SHP77 (cell line): ENCODE results near the gene GSTM3.
"Not testable (repeated sequence)": the region's sequence is repeated elsewhere in the genome, so short reads cannot be mapped to it uniquely, and the experiment has no call there.

Experiments used
- DNase-seq, 2 experiments: peaks; one replicate each; lab custom pipeline; 2025; lab: John Stamatoyannopoulos, UW

GSTM3 gene

GRCh38 chr1:109697861-109698260 is 43.0 kb downstream of the GSTM3 start:
- not testable (repeated sequence) for DNase-seq

GRCh38 chr1:109697066-109697465 is 43.8 kb downstream of the GSTM3 start:
- DNase-seq = no peak

- DNase-seq = not testable (repeated sequence)
Measured at GRCh38 chr1:109695138-109695537, 45.7 kb downstream of the GSTM3 start.

DNA sequence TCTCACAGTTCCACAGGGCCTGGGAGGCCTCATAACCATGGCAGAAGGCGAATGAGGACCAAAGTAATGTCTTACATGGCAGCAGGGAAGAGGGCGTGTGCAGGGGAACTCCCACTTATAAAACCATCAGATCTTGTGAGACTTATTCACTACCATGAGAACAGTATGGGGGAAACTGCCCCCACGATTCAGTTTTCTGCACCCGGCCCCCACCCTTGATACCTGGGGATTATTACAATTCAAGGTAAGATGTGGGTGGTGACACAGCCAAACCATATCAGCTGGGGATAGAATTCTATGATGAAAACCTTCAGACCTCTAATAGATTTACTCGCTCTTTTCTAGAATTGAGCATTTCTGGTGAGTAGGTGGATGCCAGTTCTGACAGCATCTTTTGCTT is 46.4 kb downstream of the GSTM3 start:
- not testable (repeated sequence) for DNase-seq

DNA sequence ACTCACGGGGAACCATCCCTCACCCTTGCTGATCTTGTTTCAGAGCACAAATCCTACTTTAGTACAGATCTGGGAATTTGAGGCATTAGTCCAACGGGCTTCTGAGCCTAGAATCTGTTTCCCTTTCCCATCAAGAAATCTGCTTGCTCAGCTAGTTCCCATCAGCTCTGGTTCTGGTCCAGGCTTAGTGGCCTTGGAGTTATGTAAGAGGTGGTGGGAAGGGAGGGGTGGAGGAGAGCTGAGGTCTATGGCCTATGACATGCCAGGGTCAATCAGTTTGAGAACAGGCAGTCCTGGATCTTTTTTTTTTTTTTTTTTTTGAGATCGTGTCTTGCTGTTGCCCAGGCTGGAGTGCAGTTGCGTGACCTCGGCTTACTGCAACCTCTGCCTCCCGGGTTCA is 49.1 kb downstream of the GSTM3 start:
- DNase-seq = no peak

- no peak for DNase-seq
Measured at GRCh38 chr1:109689844-109690405, 50.9 kb downstream of the GSTM3 start.

DNA sequence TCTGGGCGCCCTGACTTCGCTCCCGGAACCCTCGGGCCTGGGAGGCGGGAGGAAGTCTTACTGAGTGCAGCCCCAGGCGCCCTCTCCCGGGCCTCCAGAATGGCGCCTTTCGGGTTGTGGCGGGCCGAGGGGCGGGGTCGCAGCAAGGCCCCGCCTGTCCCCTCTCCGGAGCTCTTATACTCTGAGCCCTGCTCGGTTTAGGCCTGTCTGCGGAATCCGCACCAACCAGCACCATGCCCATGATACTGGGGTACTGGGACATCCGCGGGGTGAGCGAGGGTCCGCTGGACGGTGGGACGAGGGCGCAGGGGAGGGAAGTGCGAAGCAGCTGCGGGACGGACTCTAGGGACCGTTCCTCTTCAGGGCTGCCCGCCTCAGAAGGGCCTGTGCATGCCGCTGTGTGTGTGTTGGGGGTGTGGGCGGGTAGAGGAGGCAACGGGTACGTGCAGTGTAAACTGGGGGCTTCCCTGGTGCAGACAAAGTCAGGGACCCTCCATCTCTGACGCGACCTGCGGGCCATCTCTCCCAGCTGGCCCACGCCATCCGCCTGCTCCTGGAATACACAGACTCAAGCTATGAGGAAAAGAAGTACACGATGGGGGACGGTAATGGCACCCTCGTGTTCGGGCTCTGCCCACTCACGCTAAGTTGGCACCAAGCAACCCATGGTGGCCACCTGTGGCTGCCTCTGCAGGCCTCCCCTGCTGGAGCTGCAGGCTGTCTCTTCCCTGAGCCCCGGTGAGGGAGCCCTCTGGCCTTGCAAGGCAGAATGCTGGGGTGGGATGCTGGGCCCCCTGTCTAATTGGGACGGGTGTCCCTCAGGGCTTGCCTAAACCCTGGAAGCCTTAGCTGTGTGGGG is 53.0 kb downstream of the GSTM3 start, which contains the start of gene GSTM1:
TSS of gene GSTM1 (plus strand) at position 177 of the 859 bp plus-strand sequence. CDS start at position 234, 57 bp downstream.
- DNase-seq = no peak

GRCh38 chr1:109687109-109687508 is 53.7 kb downstream of the GSTM3 start:
- not testable (repeated sequence) for DNase-seq

- DNase-seq = not testable (repeated sequence)
Measured at GRCh38 chr1:109685890-109686289, 54.9 kb downstream of the GSTM3 start.

DNA sequence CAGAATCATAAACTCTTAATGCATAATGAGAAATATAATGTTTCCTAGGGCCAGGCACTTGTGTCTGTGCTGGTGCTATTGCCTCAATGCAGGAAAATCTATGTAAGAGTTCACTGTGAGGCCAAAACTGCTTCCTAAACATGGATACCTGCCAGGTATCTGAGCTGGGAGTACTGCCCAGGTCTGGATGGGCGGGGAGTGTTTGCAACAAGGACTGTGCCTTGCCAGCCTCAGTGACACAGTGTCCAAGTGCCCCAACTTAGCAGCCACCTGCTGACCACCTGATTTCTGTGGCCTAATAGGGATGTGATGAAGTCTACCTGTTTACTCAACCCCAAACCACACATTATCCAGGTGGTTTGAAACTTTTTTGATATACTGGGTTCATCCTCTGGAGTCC is 55.4 kb downstream of the GSTM3 start:
- not testable (repeated sequence) for DNase-seq

DNA sequence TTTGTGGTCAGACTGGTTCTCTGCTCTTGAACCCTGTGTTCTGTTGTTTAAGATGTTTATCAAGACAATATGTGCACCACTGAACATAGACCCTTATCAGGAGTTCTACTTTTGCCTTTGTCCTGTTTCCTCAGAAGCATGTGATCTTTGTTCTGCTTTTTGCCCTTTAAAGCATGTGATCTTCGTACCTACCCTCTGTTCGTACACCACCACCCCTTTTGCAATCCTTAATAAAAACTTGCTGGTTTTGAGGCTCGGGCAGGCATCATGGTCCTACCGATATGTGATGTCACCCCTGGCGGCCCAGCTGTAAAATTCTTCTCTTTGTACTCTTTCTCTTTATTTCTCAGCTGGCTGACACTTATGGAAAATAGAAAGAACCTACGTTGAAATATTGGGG is 56.1 kb downstream of the GSTM3 start:
- DNase-seq = not testable (repeated sequence)
